Measurements from ENCODE around the gene TSHZ2. TPM values are rescaled to one million over a fixed set of nuclear protein-coding genes. Genes with fewer than 3 reads are reported as not detected.

TSHZ2 gene
- total and polyA plus RNA-seq, 2 donors (not counting 3 experiments of a cell fraction or from before 2014, with no cell fraction given): not detected

- dilution Hi-C loops (cut with MboI; ENCODE audit: extremely low pct_ligation_motif_present, low sequenced_read_pairs) (no loop called here), intact Hi-C loops (cut with micrococcal nuclease) (no loop called here)
- no TSS peak for BruUV-seq (replicated peaks)
- Histone ChIP-seq H3K79me2 (ENCODE audit: control insufficient read depth, insufficient read depth, low read length) (no peaks in the 10 kb centered on the region), H3K4me1 (ENCODE audit: control insufficient read depth, extremely low read depth, insufficient read depth, low read length) (no peaks in the 10 kb centered on the region), H3K27me3 (ENCODE audit: control insufficient read depth in 2 of 2, insufficient read depth in 2 of 2, low read length in 2 of 2) (no peaks in the 10 kb centered on the region), H3K36me3 (ENCODE audit: control insufficient read depth in 2 of 2, extremely low read depth in 1 of 2, insufficient read depth in 2 of 2, low read length in 2 of 2) (no peaks in the 10 kb centered on the region), H2AFZ (ENCODE audit: low read depth, low read length) (no peak overlapping the region), H3K9ac (replicated peaks; ENCODE audit: extremely low read depth, insufficient read depth, low read length) (no peak overlapping the region), H3K4me3 (replicated peaks in 1 of 3; ENCODE audit: insufficient read depth in 1 of 3, low read depth in 1 of 3, low read length in 3 of 3) (no peak overlapping the region), H3K9me1 (replicated peaks; ENCODE audit: control insufficient read depth, extremely low read depth, insufficient read depth, low read length) (no peaks in the 10 kb centered on the region), H3K9me3 (replicated peaks; ENCODE audit: control insufficient read depth, insufficient read depth, low read length) (no peaks in the 10 kb centered on the region), H4K20me1 (replicated peaks; ENCODE audit: control insufficient read depth, extremely low read depth, insufficient read depth, low read length) (no peaks in the 10 kb centered on the region), H3K27ac (ENCODE audit: insufficient read depth, low read depth, low read length) (no peak overlapping the region), H3K4me2 (ENCODE audit: insufficient read depth, low read length) (no peak overlapping the region)
- ChIA-PET POLR2A (no interaction called here), CTCF (interaction anchor here (0.7 kb wide), 1 partner anchor 112 kb away, joined by 4 read pairs; no protein-coding TSS in a partner anchor)
- DNase-seq (ENCODE audit: low read depth, low spot score) (no peak), FAIRE-seq (no peak)
- no peak for TF ChIP-seq JUN (IDR thresholded peaks at IDR 0.05; ENCODE audit: borderline replicate concordance, insufficient read depth, insufficient read length, low read depth)
- TF ChIP-seq, protein P1, sequence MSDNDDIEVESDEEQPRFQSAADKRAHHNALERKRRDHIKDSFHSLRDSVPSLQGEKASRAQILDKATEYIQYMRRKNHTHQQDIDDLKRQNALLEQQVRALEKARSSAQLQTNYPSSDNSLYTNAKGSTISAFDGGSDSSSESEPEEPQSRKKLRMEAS (IDR thresholded peaks at IDR 0.05; ENCODE audit: insufficient read depth, insufficient read length): no peak
- TF ChIP-seq POLR2A (IDR thresholded peaks at IDR 0.05; ENCODE audit: low read depth, low read length): no peak
Observed at GRCh38 chr20:53297154-53297529, 325.0 kb downstream of the TSHZ2 start.

DNA sequence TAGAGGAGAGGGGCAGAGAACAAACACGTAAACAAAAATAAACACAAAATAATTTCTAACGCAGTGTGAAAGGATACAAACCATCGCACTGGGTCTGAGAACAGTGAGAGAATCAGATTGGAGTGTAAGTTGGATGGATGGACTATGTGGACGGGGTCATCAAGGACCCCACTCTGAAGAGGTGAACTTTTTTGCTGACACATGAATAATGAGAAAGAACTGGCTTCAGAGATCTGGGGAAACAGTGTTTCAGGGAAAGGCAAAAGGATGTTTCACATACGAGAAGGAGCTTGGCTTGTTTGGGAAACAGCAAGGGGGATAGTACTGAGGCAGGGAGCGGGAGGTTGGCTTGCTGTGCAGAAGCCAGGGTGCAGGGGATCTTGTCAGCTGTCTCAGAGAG lies 326.1 kb downstream of the TSHZ2 start:
- dilution Hi-C loops (cut with MboI; ENCODE audit: extremely low pct_ligation_motif_present, low sequenced_read_pairs): no loop called here
- Histone ChIP-seq H3K9ac (replicated peaks; ENCODE audit: extremely low read depth, insufficient read depth, low read length) (no peak overlapping the region), H3K27ac (ENCODE audit: insufficient read depth, low read depth, low read length) (no peak overlapping the region), H3K4me1 (ENCODE audit: control insufficient read depth, extremely low read depth, insufficient read depth, low read length) (no peaks in the 10 kb centered on the region), H3K4me3 (replicated peaks in 1 of 3; ENCODE audit: insufficient read depth in 1 of 3, low read depth in 1 of 3, low read length in 3 of 3) (no peak overlapping the region), H3K4me2 (ENCODE audit: insufficient read depth, low read length) (no peak overlapping the region), H4K20me1 (replicated peaks; ENCODE audit: control insufficient read depth, extremely low read depth, insufficient read depth, low read length) (no peaks in the 10 kb centered on the region), H3K9me3 (replicated peaks; ENCODE audit: control insufficient read depth, insufficient read depth, low read length) (no peaks in the 10 kb centered on the region), H3K27me3 (ENCODE audit: control insufficient read depth in 2 of 2, insufficient read depth in 2 of 2, low read length in 2 of 2) (no peaks in the 10 kb centered on the region), H3K9me1 (replicated peaks; ENCODE audit: control insufficient read depth, extremely low read depth, insufficient read depth, low read length) (no peaks in the 10 kb centered on the region), H3K79me2 (ENCODE audit: control insufficient read depth, insufficient read depth, low read length) (no peaks in the 10 kb centered on the region), H3K36me3 (ENCODE audit: control insufficient read depth in 2 of 2, extremely low read depth in 1 of 2, insufficient read depth in 2 of 2, low read length in 2 of 2) (no peaks in the 10 kb centered on the region), H2AFZ (ENCODE audit: low read depth, low read length) (no peak overlapping the region)
- TF ChIP-seq CTCF (IDR thresholded peaks at IDR 0.05; ENCODE audit: extremely low read depth in 1 of 2, insufficient read depth in 1 of 2, low read depth in 1 of 2, low read length in 2 of 2) (no peak), MYC (IDR thresholded peaks at IDR 0.05; ENCODE audit: low read depth, low read length) (no peak), GATA2 (IDR thresholded peaks at IDR 0.05; ENCODE audit: insufficient read depth, insufficient read length, low read depth, low read length) (no peak), POLR2AphosphoS5 (IDR thresholded peaks at IDR 0.05; ENCODE audit: insufficient read depth, low read depth, low read length) (no peak), EZH2 (IDR thresholded peaks at IDR 0.05; ENCODE audit: borderline replicate concordance, low read depth, low read length, severe bottlenecking) (no peak), FOS (IDR thresholded peaks at IDR 0.05; ENCODE audit: borderline replicate concordance, insufficient read depth, low read length) (no peak), POLR2A (IDR thresholded peaks at IDR 0.05; ENCODE audit: low read depth, low read length) (no peak), JUN (IDR thresholded peaks at IDR 0.05; ENCODE audit: borderline replicate concordance, insufficient read depth, insufficient read length, low read depth) (no peak)
- ChIA-PET CTCF (no interaction called here), POLR2A (no interaction called here)
- no peak for FAIRE-seq
- intact Hi-C loops (cut with micrococcal nuclease): no loop called here
- BruUV-seq (replicated peaks): no TSS peak
- no peak for DNase-seq (ENCODE audit: low read depth, low spot score)
